HG03558 (cell line): ENCODE measurements around the gene SUPT3H.

Source experiments
- ATAC-seq: cut with Tn5 transposase; IDR thresholded peaks from one replicate; pipeline ENCODE4 v1.9.1; 2021; ENCODE audit warnings: moderate number of reproducible peaks; ENCODE audit not compliant: unreplicated experiment; ENCODE audit errors: extremely low read depth

SUPT3H gene

GRCh38 chr6:44972709-44973108 lies 405.0 kb downstream of the SUPT3H start:
- no peak for ATAC-seq

DNA sequence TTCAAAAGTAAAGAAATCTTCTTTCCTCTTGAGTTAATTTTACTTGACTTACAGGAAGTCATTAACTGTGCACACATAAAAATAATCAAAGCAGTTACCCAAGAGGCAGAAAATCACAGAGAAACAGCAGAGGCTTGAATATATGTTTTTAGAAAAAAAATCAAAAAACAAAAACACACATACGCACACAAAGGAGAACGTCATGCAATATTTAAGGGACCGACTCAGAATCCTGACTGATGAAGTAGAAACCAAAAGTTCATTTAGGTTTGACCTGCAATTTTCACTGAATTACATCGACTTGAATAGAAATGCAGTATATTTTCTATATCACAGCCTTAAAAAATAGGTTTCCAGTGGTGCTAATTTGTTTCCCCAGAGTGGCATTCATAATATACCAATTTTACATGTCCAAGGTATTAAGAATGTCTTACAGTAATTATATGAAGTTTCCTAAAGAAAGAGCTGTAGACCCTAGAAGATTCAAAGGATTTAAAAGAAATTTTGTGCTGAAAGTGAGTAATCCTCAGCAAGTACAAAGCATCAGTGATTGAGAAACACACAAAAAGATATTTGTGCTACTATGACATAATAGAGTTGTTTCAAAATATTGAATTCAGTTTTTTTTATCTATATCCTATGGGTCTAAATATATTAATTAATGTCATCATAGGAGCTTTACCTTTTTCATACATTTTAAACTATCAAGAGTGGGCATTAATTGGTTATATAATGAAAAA lies 408.1 kb downstream of the SUPT3H start:
- ATAC-seq, result no peak

DNA sequence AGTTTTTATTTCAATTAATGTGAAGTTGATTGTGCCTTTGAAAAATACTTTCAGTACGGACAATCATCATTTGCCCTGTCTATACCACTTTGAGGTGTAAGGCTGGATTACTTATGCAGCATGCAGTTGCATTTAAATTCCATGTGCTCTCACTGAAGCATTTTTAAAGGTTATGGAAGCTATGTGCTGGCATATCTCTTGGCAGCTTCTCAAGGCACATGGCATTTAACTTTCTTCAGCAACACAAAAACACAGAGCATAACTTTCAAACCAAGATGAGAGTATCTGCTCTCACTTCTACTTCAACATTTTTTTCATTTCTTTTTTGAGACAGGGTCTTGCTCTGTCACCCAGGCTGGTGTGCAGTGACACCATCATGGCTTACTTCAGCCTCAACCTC lies 410.3 kb downstream of the SUPT3H start:
- no peak for ATAC-seq

DNA sequence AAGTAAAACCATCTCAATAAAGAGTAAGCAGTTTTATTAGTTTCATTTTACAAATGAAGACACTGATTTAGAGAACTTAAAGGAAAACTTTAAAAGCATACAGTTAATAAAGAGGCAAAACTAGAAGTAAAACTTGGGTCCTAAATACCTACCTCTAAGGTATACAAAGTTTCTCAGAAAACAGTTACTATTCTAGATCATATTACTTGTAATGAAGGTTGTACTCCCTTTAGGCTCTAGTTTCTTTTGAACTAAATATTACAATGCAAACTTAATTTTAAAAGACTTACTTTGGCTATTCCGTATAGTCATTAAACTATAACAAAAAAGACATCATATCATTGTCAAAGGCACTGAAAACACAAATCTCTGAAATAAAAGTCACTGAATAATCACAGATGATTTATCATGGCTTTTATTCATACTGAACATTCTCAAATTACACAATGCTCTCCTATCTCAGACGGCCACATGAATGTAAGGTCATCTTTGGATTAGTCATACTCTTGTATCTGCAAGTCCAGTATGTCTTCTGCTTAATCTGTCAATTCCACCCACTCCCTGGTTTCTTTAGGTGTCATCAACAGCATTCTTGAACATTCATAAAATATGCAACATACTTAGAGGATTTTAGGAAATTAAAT lies 411.2 kb downstream of the SUPT3H start:
- no peak for ATAC-seq

- no peak for ATAC-seq
These were observed 412.0 kb downstream of the SUPT3H start for GRCh38 chr6:44965708-44966107.

- no peak for ATAC-seq
These were observed 416.8 kb downstream of the SUPT3H start for GRCh38 chr6:44960898-44961297.

GRCh38 chr6:44959651-44960050 lies 418.1 kb downstream of the SUPT3H start:
- no peak for ATAC-seq

- ATAC-seq, result no peak
These were observed 420.6 kb downstream of the SUPT3H start for GRCh38 chr6:44957156-44957555.

- ATAC-seq, result no peak
These were observed 421.3 kb downstream of the SUPT3H start for GRCh38 chr6:44956396-44956795.

DNA sequence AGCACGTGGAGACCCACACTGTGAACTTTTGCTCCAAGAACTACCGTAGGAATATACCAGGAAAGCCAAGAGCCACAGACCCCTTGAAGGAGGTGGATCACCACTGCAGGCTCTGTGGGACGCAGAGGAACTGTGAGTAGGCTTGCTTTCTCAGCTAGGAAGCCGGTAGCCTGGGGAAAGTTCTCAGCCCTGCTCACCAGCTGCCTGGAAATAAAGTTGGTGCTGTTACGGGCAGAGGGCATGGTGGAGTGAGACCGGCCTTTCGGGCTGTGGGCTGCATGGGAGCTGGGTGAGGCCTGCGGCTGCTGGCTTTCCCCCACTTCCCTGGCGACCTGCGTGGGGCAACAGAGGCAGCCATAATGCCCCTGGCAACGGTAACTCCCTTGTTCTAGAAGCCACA lies 422.6 kb downstream of the SUPT3H start:
- ATAC-seq, result no peak

DNA sequence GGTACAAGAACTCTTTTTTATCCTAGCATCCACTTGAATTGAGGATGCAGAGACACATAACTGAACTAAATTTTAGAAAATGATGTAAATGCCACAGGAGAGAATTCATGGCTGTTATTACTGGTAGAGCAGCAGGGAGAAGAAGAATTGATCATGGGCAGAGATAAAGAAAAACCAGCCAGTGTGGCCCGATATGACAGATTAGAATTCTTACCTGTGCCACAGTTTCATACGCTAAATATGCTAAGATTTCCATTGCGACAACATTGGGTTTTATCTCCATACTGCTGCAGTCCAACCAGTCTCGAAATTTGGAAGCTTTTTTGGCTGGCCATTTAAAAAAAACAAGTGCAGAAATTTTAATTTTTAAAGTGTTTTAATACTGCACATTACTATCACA lies 423.5 kb downstream of the SUPT3H start:
- no peak for ATAC-seq

DNA sequence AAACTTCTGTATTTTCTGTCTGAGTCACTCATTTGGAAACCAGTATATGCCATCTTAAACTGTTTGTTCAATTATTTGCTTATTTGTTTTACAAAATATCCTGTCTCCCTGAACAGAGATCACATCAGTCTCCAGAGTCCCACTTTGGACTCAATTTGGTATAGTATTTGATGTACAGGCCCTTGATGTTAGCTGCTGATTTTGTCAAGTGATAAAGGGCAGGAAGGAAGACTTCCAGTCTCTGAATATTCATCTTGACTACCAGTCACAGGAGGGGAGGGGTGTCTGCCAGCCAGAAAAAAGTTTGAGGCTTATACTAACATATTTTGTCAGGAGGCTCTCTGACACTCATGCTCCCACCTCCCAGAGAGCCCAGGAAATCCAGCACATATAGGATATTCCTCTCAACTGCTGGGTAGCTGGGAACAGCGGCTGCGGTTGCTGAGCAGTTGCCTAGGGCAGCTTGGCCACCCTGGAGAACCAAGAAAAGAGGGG lies 426.4 kb downstream of the SUPT3H start:
- no peak for ATAC-seq

DNA sequence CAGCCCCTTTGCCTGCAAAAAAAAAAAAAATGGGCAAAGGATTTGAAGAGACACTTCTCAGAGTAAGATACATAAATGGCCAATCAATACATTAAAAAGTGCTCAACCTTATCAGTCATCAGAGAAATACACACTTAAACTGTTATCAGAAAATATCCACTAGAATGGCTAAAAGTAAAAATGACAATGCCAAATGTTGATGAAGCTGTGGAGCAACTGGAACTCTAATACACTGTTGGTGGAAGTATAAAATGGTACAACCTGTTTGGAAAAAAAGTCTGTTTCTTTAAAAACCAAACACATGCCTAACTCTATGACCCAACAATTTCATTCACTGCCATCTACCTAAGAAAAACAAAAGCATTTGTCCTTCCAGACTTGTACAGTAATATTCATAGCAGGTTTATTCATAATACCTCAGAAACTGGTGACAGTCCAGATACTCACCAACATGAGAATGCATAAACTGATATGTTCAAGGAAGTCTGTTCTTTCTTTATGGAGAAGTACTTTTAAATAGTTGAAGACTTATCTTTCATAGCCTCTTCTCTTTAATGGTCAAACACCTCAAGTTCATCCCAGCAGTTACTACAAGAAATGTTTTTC lies 428.0 kb downstream of the SUPT3H start:
- ATAC-seq, result no peak

GRCh38 chr6:44943541-44943940 lies 434.2 kb downstream of the SUPT3H start:
- ATAC-seq, result no peak

- no peak for ATAC-seq
These were observed 434.9 kb downstream of the SUPT3H start for GRCh38 chr6:44942798-44943197.

GRCh38 chr6:44942201-44942600 lies 435.5 kb downstream of the SUPT3H start:
- ATAC-seq, result no peak

- ATAC-seq, result no peak
These were observed 437.4 kb downstream of the SUPT3H start for GRCh38 chr6:44940367-44940766.

DNA sequence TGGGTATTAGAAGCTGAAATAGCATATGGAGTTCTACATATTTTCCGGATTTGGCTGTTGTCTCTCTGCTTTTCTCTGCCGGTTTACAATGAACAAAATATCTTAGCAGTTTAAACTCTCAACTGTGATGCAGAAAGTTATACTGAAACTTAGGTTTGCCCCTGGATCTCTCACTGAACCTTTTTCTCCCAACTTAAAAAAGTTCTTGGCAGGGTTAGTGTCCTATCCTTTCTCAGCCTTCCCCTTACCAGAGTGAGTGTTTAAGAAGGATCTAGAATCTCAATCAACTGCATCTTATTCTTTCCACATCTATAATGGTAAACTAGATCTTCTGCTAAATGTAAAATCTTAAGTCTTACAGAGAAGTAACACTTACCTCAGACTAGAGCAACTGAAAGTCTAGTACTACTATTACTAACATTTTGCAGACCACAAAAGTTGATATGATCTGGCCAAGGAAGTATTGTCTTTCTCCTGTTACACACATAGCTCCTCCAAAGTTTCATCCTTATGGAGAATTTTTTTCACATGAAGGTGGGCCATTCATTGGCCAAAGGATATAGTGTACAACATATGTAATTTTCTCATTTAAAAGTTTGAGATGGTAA lies 441.9 kb downstream of the SUPT3H start:
- no peak for ATAC-seq

DNA sequence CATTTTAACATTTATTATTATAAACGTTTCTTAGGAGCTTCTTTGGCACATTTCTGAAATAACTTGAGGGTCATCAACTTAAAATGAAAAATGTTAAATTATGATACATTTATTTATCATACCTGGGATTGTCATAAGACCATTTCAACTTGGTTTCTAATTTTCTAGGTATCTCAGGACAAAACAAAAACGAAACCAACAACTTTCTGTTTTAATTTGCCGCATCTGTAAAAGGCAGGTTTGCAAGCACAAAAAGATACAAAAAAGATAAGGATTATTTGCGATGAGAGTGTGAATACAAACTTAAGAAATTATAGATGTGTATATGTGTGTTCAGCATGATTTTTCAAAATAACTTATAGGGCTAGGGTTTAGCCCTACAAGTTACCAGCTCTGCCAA lies 444.6 kb downstream of the SUPT3H start:
- no peak for ATAC-seq

GRCh38 chr6:44932651-44933091 lies 445.1 kb downstream of the SUPT3H start:
- no peak for ATAC-seq

DNA sequence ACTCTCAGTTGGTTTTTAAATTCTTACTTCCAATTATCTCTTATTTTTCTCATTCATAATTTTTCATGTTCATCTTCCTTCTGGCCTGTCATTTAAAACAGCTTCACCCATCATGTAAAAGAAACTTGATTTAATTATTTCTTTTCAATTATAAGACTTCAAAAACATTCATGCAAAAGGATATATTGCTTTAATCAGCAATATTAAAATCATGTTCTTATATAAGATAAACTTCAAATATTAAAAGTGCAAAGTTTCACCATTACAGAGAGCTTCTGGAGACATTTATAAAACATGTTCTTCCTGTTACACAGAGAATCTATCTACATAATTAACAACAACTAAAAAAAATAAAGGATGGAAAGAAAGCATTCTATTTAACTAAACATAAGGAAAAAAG lies 446.3 kb downstream of the SUPT3H start:
- no peak for ATAC-seq
